Measurements from ENCODE around the gene YEATS2.

Gene YEATS2

GRCh38 chr3:183815563-183815940, 118.0 kb downstream of the YEATS2 start:
- ATAC-seq: peak; percentile 23 to 46

- ATAC-seq: no peak
Measured at GRCh38 chr3:183815951-183816475, 118.4 kb downstream of the YEATS2 start.

GRCh38 chr3:183816681-183817510, 119.3 kb downstream of the YEATS2 start:
- no peak for ATAC-seq

GRCh38 chr3:183817639-183818038, 120.0 kb downstream of the YEATS2 start:
- ATAC-seq: no peak

- no peak for ATAC-seq
Measured at GRCh38 chr3:183818041-183818620, 120.5 kb downstream of the YEATS2 start.

- no peak for ATAC-seq
Measured at GRCh38 chr3:183818706-183819624, 121.4 kb downstream of the YEATS2 start.

GRCh38 chr3:183819831-183820230, 122.2 kb downstream of the YEATS2 start:
- ATAC-seq: no peak

- no peak for ATAC-seq
Measured at GRCh38 chr3:183822631-183823030, 125.0 kb downstream of the YEATS2 start.

- ATAC-seq: no peak
Measured at GRCh38 chr3:183823963-183824362, 126.4 kb downstream of the YEATS2 start.

GRCh38 chr3:183824761-183825455, 127.3 kb downstream of the YEATS2 start:
- ATAC-seq: peak; percentile 31 to 33

- ATAC-seq: peak; percentile 50 to 57
Measured at GRCh38 chr3:183825456-183826161, 128.0 kb downstream of the YEATS2 start, which contains the start of gene MAP6D1. Gene MAP6D1, minus strand, starts transcription at chr3:183825577. Its CDS starts 30 bp downstream, at chr3:183825547.

GRCh38 chr3:183826448-183827250, 129.1 kb downstream of the YEATS2 start:
- no peak for ATAC-seq

GRCh38 chr3:183827809-183828537, 130.4 kb downstream of the YEATS2 start:
- ATAC-seq: no peak

- ATAC-seq: no peak
Measured at GRCh38 chr3:183828538-183828870, 130.9 kb downstream of the YEATS2 start.

- ATAC-seq: no peak
Measured at GRCh38 chr3:183829466-183829865, 131.9 kb downstream of the YEATS2 start.

GRCh38 chr3:183830187-183830586, 132.6 kb downstream of the YEATS2 start:
- no peak for ATAC-seq

- ATAC-seq: no peak
Measured at GRCh38 chr3:183833516-183833915, 135.9 kb downstream of the YEATS2 start.

GRCh38 chr3:183837390-183837789, 139.8 kb downstream of the YEATS2 start:
- no peak for ATAC-seq

GRCh38 chr3:183837894-183838293, 140.3 kb downstream of the YEATS2 start:
- ATAC-seq: no peak

GRCh38 chr3:183839751-183840150, 142.2 kb downstream of the YEATS2 start:
- no peak for ATAC-seq

Data from activated CD4-positive, CD25-positive, alpha-beta regulatory T cell treated with anti-CD3 and anti-CD28 coated beads, Interleukin-2, amount 50 U/mL, for 24 hours (primary cell).